ENCODE measurements around the gene MBD5. TPM values are rescaled to one million over a fixed set of nuclear protein-coding genes. Genes with fewer than 3 reads are reported as not detected.

Gene MBD5
- total RNA-seq, 4 donors from 2014 or later, result 40.3 to 77.0 (median 50.4) TPM

DNA sequence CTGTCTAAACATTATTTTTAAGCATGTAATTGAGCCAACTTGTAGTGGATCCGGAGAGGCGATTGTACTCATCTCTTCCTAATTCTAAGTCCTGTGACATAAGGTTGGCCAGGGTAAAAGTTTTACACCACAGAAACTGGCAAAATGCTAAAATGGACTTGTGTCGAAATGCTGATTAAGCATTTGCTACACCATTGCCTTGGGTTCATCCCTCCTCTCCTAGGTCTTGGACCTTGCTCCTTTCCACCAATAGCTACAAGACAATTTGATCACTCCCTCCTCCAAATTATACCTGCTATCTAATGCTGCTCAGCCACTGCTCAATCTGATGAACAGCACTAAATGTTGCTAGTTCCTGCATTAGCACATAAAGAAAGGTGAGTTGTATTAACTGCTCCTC is 491.0 kb downstream of the MBD5 start:
- no peaks in the 10 kb centered on the region for H3K27me3 ChIP-seq
- H3K36me3 ChIP-seq, result peaks cover 0 to 13% of the 10 kb centered on the region in 2 donors
- H3K27ac ChIP-seq, result no peak overlapping the region
- no peaks in the 10 kb centered on the region for H3K4me1 ChIP-seq
- no peak for ATAC-seq
- WGBS, 2 donors (ENCODE audit: low coverage in 1 of 2), result 34 to 45% methylated on average over 3 of the region's 3 CpGs
- TF ChIP-seq, protein P1, sequence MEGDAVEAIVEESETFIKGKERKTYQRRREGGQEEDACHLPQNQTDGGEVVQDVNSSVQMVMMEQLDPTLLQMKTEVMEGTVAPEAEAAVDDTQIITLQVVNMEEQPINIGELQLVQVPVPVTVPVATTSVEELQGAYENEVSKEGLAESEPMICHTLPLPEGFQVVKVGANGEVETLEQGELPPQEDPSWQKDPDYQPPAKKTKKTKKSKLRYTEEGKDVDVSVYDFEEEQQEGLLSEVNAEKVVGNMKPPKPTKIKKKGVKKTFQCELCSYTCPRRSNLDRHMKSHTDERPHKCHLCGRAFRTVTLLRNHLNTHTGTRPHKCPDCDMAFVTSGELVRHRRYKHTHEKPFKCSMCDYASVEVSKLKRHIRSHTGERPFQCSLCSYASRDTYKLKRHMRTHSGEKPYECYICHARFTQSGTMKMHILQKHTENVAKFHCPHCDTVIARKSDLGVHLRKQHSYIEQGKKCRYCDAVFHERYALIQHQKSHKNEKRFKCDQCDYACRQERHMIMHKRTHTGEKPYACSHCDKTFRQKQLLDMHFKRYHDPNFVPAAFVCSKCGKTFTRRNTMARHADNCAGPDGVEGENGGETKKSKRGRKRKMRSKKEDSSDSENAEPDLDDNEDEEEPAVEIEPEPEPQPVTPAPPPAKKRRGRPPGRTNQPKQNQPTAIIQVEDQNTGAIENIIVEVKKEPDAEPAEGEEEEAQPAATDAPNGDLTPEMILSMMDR (IDR thresholded peaks at IDR 0.05), result no peak
- TF ChIP-seq POLR2AphosphoS5 (IDR thresholded peaks at IDR 0.05), result no peak
- no peak for TF ChIP-seq POLR2A (IDR thresholded peaks at IDR 0.05)
- no peak for TF ChIP-seq EP300 (IDR thresholded peaks at IDR 0.05)
- H3K4me3 ChIP-seq, result no peak overlapping the region
- H3K9me3 ChIP-seq, result no peaks in the 10 kb centered on the region

- Histone ChIP-seq H3K27ac (no peak overlapping the region), H3K27me3 (no peaks in the 10 kb centered on the region), H3K36me3 (peaks cover 0 to 13% of the 10 kb centered on the region in 2 donors), H3K4me1 (no peaks in the 10 kb centered on the region), H3K9me3 (no peaks in the 10 kb centered on the region), H3K4me3 (no peak overlapping the region)
- ATAC-seq, result no peak
- no peak for TF ChIP-seq POLR2A (IDR thresholded peaks at IDR 0.05)
- TF ChIP-seq POLR2AphosphoS5 (IDR thresholded peaks at IDR 0.05), result no peak
- no peak for TF ChIP-seq EP300 (IDR thresholded peaks at IDR 0.05)
- TF ChIP-seq, protein P1 (IDR thresholded peaks at IDR 0.05), result no peak
- WGBS, 2 donors (ENCODE audit: low coverage in 1 of 2), result 82 to 88% methylated on average over 1 of the region's 1 CpG
Measured at GRCh38 chr2:148512501-148512900, 491.6 kb downstream of the MBD5 start.

GRCh38 chr2:148513427-148513826 is 492.5 kb downstream of the MBD5 start:
- 83 to 88% methylated on average over 1 of the region's 1 CpG for WGBS, 2 donors (ENCODE audit: low coverage in 1 of 2)
- H3K36me3 ChIP-seq, result peaks cover 0 to 16% of the 10 kb centered on the region in 2 donors

GRCh38 chr2:148515120-148515519 is 494.2 kb downstream of the MBD5 start:
- H3K36me3 ChIP-seq, result peaks cover 0 to 32% of the 10 kb centered on the region in 2 donors
- TF ChIP-seq EP300 (IDR thresholded peaks at IDR 0.05), result no peak
- no peak for TF ChIP-seq POLR2AphosphoS5 (IDR thresholded peaks at IDR 0.05)
- TF ChIP-seq, protein P1 (IDR thresholded peaks at IDR 0.05), result no peak
- no peak for TF ChIP-seq POLR2A (IDR thresholded peaks at IDR 0.05)
- ATAC-seq, result no peak
- no peaks in the 10 kb centered on the region for H3K9me3 ChIP-seq
- no peak overlapping the region for H3K27ac ChIP-seq
- H3K4me1 ChIP-seq, result no peaks in the 10 kb centered on the region
- no peaks in the 10 kb centered on the region for H3K27me3 ChIP-seq
- WGBS, 2 donors (ENCODE audit: low coverage in 1 of 2), result 91 to 100% methylated on average over 1 of the region's 1 CpG
- no peak overlapping the region for H3K4me3 ChIP-seq

More at GRCh38 chr2:148513427-148513826, 492.5 kb downstream of the MBD5 start:
- TF ChIP-seq EP300 (IDR thresholded peaks at IDR 0.05) (no peak), POLR2AphosphoS5 (IDR thresholded peaks at IDR 0.05) (no peak), POLR2A (IDR thresholded peaks at IDR 0.05) (no peak)
- TF ChIP-seq, protein P1 (IDR thresholded peaks at IDR 0.05), result no peak
- no peak overlapping the region for H3K4me3 ChIP-seq
- H3K4me1 ChIP-seq, result no peaks in the 10 kb centered on the region
- no peak overlapping the region for H3K27ac ChIP-seq
- no peaks in the 10 kb centered on the region for H3K27me3 ChIP-seq
- no peak for ATAC-seq
- H3K9me3 ChIP-seq, result no peaks in the 10 kb centered on the region

DNA sequence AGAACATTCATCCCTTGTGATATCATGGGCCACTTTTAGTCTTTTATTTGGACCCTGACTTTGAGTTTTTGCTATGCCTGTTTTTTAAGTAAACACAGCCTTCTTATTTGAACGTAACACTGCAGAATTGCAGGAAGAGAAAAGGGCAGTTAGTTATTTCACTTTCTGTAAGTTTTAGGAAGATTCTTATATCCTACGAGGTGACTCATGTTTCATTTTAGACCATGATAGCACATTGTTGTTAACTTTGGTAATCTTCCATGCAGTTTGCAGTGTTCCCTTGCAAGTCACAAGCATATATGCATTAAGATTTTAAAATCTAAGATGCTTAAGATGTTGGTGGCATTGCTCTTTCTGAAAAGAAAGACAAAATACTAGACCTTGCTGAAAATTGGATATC is 495.1 kb downstream of the MBD5 start:
- 34 to 51% methylated on average over 2 of the region's 2 CpGs for whole genome bisulfite sequencing, 2 donors (ENCODE audit: low coverage in 1 of 2)
- Histone ChIP-seq H3K4me3 (no peak overlapping the region), H3K27ac (no peak overlapping the region), H3K36me3 (peaks cover 0 to 32% of the 10 kb centered on the region in 2 donors), H3K4me1 (no peaks in the 10 kb centered on the region), H3K27me3 (no peaks in the 10 kb centered on the region), H3K9me3 (no peaks in the 10 kb centered on the region)
- no peak for ATAC-seq
- TF ChIP-seq POLR2A (IDR thresholded peaks at IDR 0.05) (no peak), EP300 (IDR thresholded peaks at IDR 0.05) (no peak), POLR2AphosphoS5 (IDR thresholded peaks at IDR 0.05) (no peak)
- TF ChIP-seq, protein P1 (IDR thresholded peaks at IDR 0.05), result no peak
